ENCODE data around the gene PPP1R3A.
"Not testable (repeated sequence)": the region's sequence is repeated elsewhere in the genome, so short reads cannot be mapped to it uniquely, and the experiment has no call there.

Gene PPP1R3A, protein sequence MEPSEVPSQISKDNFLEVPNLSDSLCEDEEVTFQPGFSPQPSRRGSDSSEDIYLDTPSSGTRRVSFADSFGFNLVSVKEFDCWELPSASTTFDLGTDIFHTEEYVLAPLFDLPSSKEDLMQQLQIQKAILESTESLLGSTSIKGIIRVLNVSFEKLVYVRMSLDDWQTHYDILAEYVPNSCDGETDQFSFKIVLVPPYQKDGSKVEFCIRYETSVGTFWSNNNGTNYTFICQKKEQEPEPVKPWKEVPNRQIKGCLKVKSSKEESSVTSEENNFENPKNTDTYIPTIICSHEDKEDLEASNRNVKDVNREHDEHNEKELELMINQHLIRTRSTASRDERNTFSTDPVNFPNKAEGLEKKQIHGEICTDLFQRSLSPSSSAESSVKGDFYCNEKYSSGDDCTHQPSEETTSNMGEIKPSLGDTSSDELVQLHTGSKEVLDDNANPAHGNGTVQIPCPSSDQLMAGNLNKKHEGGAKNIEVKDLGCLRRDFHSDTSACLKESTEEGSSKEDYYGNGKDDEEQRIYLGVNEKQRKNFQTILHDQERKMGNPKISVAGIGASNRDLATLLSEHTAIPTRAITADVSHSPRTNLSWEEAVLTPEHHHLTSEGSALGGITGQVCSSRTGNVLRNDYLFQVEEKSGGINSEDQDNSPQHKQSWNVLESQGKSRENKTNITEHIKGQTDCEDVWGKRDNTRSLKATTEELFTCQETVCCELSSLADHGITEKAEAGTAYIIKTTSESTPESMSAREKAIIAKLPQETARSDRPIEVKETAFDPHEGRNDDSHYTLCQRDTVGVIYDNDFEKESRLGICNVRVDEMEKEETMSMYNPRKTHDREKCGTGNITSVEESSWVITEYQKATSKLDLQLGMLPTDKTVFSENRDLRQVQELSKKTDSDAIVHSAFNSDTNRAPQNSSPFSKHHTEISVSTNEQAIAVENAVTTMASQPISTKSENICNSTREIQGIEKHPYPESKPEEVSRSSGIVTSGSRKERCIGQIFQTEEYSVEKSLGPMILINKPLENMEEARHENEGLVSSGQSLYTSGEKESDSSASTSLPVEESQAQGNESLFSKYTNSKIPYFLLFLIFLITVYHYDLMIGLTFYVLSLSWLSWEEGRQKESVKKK

DNA sequence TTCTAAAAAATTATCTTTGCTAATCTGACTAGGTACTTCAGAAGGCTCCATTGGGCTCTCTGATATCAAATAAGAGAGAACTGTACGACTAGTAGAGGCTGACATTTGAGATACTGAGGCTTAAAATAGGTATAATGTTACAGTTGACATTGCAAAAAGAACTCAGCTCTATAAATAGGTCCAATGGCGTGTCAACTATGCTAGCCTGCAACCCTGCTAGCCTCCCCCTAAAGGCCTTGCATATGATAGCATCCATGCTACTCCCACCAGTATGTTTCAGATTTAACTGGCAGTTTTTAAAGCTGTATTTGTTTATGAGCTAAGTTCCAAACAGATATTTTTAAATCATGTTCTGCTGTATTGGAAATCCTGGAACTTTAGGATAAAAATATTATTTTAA, at the start of gene PPP1R3A:
TSS of gene PPP1R3A (minus strand) at position 64 of the 400 bp plus-strand sequence. CDS start at position 51, 13 bp downstream.
- DNase-seq (ENCODE audit: low spot score), result no peak

DNA sequence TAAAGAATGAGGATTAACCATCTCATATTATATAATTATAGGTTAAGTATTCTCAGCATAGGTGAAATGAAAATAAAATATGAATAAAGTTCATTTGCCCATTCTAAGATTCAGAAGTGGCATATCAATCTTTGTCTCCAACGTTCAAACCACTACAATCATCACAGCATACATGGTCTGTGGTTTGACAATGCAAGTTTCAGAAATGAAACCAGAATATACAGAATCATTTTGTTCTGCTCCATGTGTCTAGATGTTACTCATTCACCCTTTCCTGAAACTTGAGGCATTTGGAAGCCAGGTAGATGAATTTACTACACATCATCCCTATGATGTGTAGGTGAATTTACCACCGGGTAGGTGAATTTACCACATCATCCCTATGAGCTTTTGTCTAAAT, 44.5 kb upstream of the PPP1R3A start:
- DNase-seq (ENCODE audit: low spot score), result no peak

DNA sequence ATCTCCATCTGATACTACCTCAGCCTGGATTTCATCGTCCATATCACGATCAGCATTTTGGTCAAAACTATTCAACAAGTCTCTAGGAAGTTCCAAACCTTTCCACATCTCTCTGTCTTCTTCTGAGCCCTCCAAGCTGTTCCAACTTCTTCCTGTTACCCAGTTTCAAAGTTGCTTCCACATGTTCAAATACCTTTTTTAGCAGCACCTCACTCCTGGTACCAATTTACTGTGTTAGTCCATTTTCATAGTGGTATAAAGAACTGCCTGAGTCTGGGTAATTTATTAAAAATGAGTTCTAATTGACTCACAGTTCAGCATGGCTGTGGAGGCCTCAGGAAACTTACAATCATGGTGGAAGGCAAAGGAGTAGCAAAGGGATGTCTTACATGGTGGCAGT, 41.1 kb upstream of the PPP1R3A start:
- no peak for DNase-seq (ENCODE audit: low spot score)

DNA sequence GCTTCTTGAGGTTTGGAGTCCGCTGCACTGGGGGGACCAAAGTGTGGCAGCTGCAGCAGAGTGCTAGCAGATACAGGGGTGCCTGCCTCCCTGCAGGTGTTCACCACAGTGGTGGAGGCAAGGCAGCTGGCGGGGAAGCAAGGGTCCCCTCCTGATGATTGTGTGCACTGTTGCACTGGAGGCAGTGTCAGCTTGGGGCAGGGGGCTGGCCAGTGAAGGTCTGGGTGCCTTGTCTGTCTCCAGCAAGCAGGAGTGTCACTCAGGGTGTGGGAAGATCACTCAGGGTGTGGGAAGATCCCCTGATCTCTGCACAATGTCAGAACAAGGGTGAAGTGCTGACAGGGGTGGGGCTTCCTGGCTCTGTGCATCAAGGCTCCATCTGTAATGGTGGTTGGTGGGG, 36.3 kb upstream of the PPP1R3A start:
- no peak for DNase-seq (ENCODE audit: low spot score)

DNA sequence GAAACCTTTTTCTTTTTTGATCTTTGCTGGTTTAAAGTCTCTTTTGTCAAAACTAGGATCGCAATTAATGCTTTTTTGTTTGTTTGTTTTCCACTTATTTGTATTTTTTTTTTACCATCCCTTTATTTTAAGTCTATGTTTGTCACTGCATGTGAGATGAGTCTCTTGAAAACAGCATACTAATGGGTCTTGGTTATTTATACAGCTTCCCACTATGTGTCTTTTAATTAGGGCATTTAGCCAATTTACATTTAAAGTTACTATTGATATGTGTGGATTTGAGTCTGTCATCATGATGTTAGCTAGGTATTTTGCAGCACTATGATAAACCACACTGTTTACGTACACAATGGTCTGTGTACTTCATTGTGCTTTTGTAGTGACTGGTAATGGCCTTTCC, 34.7 kb upstream of the PPP1R3A start:
- no peak for DNase-seq (ENCODE audit: low spot score)

DNA sequence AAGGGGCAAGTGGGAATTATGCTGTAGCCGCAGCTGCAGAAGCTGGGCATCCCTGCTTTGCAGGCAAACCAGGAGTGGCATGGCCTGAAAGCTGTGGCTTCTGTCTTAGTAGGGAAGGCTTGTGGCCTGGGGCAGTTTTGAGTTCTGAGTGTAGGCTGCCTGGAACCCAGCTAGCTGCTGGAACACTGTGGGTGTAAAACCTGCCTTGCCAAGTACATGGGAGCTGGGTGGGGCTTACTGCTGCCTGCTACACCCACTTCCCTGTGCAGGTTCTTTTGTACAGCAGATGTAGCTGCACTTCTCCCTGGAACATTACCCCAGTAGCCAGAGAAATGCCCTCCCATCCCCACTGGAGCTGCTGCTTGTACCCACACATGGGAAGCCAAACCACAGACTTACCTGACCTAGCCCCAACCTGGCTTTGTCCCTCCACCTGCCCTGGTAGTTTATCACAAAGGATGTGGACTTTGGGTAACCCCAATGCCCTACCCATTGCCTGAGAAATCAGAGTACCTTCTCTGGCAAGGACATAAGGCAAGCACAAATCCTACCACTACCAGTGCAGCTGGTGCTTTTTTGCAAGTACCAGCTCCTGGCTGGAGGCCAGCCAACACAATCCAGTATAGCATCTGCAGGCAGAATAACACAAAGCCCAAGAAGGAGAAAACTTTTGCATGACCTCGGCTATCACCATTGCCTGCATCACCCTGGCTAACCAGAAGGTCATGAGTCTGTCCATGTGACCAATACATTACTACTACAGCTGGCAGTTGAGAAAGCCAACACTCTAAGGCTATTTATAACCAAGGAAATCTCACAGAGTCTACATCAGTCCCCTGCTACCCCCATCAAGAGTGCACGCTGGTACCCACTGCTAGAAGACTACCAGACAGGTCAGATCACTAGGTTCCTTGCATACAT, 26.5 kb upstream of the PPP1R3A start:
- DNase-seq (ENCODE audit: low spot score), result no peak

DNA sequence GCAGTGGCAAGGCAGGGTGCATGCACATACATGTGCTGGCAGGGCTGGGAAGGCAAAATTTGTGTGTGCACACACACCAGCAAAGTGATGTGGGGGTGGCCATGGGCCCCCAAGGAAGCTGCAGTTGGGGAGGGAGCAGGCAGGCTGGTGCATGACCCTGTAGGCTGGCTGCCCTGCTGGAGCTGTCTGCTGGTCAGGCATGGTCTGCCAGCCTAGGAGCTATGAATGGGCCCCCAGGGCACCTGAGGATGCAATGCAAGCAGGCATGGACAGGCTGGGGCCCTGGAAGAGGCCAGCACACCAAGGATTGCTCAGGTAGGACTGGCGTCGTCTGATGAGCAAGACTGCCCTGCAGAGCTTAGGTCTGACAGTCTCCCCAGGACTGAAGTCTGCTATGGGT, 18.2 kb upstream of the PPP1R3A start:
- no peak for DNase-seq (ENCODE audit: low spot score)

DNA sequence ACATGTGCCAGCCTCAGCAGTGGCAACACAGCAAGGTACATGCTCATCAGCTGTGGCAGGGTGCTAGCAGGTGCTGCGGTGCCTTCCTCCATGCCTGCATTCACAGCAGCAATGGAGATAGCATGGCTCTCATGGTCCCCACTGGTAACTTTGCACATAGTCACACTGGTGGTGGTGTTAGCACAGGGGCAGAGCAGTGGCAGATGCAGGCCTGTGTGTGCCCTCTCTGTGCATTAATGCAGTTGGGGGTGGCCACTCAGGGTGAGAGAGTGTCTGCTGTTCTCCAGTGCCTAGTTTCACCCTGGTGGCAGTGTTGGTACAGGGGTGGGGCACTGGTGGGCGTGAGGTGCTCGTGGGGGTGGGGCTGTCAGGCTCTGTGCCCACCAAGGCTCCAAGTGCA, 17.7 kb upstream of the PPP1R3A start:
- no peak for DNase-seq (ENCODE audit: low spot score)

DNA sequence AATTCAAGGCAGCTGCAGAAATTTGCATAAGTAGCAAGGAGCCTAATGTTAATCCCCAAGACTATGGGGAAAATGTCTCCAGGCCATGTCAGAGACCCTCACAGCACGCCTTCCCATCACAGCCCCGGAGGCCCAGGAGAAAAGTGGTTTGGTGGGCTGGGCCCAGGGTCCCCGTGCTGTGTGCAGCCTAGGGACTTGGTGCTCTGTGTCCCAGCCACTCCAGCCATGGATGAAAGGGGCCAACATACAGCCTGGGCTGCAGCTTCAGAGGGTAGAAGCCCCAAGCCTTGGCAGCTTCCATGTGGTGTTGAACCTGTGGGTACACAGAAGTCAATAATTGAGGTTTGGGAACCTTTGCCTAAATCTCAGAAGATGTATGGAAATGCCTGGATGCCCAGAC, 10.6 kb upstream of the PPP1R3A start:
- not testable (repeated sequence) for DNase-seq (ENCODE audit: low spot score)

DNA sequence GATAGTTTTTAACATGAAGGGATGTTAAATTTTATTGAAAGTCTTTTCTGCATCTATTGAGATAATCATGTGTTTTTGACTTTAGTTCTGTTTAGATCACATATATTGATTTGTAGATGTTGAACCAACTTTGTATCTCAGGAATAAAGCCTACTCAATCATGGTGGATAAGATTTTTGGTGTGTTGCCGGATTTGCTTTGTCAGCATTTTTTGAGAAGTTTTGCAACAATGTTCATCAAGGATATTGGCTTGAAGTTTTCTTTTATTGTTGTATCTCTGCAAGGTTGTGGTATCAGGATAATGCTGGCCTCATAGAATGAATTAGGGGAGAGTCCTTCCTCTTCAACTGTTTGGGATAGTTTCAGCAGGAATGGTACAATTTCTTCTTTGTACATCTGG, 9.3 kb upstream of the PPP1R3A start:
- no peak for DNase-seq (ENCODE audit: low spot score)

DNA sequence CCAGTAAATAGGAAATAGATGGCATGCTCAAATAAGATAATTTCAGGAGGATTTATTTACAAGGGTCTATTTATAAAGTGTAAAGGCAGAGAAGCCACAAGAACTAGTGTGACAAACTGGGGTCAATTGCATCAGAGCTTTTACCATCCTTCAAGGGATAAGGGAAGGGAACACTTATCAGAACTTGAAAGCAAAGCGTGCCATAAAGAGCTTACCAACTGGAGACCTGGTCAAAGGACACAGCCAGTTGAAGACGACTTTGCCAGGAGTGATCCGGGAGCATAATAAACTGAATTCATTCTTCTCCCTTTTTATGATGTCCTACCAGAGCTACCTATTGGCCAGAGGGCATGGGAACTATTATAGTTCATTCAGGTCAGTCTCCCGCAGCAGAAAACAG, 3.2 kb upstream of the PPP1R3A start:
- DNase-seq (ENCODE audit: low spot score), result no peak

DNA sequence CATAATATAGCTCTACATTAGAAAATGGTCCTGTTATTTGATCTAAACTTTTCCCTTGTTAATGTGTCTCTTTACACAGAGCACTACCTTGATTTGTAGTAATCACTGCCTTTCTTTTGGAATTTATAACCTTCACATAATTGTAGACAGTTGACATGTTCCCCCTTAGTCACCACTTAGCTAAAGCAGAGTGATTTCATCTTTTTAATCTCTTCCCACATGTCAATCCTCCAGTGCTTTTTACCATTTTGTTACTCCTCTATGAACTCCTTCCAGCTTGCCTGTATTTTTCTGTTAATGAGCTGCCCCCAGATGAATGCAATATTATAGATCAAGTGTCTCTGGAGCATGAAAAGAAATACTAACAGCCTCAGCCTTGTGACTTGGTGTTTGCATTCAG, 2.6 kb upstream of the PPP1R3A start:
- no peak for DNase-seq (ENCODE audit: low spot score)

DNA sequence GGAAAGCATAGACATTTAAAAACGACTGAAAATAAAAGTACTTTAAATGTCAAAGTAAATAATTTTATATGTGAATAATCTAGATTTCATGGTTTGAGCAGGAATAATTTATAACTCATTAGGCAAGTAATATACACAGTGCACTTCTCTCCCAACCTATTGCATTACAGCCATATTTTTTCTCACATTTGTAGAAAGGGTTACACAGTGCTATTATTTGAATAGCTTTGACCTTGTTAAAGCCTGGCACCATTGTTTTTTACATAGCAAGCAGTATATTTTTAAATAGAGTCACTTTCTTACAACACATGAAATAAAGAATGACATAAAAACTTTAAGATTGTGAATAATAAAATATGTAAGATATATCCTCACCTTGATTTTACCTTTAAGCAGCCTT, 969 bp downstream of the PPP1R3A start:
- DNase-seq (ENCODE audit: low spot score), result no peak

DNA sequence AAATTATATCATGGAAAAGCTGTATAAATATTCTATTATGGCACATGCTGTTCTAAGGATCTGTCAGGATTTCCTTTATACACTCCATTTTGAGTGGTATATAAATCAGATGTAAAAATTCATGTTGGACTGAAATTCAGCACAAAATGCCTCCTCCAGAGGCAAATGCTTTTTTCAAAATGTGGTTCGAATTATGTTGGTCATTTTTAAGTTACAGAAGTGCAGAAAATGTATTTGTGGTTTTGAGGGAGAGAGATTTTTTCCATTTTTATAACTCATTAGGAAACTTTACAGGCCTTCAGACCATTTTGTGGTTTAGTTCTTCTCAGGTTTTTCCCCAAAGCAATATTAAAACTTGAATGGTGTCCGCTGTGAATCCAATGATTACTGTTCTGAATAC, 2.9 kb downstream of the PPP1R3A start:
- no peak for DNase-seq (ENCODE audit: low spot score)

DNA sequence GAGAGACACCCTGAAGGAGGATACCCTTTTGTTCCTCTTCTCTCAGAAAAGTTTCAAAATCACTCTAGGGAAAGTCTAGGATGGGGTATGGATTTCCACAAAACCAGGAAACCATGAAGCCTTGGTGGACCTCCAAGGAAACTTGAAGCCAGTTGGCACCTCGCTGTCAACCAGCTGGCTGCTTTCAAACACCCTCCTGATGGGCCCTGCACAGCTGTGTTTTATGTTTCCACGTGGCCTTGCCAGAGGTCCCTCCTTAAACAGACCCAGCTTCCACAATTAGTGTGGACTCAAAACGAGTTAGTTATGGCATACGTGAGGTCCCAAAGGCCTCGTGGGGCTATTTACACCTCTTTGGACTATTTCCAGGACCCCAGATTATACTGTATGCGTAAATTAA, 5.9 kb downstream of the PPP1R3A start:
- DNase-seq (ENCODE audit: low spot score), result no peak

DNA sequence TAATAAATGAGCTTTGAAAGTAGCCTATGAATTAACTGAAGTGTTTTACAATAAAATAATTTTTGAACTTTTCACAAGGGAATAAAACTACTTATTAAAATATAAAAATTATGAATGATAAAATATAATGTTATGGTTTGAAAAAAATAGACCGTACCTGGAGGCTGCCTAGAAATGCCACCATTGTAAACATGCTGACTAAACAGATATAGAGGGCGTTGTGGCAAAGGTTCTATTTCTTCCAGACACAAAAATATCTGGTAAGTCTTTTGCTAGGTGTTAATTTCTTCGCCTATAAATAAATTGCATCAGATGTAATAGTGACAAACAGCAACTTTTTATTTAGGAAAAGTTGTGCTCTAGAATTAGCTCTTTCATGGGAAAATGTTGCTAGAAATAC, 11.2 kb downstream of the PPP1R3A start:
- no peak for DNase-seq (ENCODE audit: low spot score)

DNA sequence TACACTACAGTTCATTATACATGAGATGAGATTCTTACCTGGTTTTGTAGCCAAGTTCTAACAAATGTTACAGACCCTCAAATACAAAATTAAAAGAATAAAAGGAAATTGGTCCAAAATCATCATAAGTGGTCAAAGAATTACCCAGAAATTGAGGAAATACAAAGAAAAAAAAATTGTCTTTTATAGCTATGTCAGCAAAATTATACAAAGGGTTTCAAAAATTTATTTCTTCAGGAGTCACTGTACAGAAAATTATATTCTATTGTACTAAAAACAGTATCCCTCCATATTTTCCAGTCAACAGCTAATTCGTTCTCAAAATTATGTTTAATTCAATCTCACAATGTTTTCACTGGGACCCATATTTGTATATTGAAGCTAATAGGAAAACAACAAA, 14.3 kb downstream of the PPP1R3A start:
- no peak for DNase-seq (ENCODE audit: low spot score)

DNA sequence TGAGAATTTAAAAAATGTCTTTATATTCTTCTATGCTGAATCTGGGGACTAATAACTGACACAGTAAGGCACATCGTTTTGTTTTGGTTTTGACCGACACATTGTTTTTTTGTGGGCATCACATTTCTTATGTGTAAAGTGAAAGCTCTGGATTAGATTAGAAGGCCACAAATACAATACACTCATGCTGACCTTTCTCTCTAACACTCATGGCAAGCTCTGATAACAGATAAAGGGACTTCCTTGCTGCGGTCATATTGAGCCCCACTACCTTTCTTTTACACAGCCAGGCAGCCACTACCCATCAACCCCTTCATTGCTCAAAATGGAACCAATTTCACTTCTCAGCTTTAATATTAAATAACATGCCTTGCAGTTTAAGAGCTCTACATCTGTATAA, 26.0 kb downstream of the PPP1R3A start:
- DNase-seq (ENCODE audit: low spot score), result no peak

DNA sequence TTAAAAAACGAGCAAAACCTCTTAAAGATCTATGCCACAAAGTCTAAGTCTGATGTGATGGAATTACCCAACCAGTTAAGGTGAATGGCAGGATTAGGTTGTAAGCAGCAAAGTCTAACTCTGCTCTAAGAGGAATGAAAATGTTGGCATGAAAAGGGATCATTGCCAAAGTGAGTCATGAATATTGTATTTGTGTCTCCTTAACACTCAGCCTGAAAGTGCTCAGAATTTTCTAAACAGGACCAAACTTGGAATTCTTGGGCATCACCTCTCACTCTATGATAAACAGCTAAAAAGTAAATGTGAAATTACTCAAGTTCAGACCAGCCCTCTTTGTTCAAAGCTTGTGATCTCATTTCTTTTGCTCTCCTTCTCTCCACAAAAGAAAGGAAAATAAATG, 27.0 kb downstream of the PPP1R3A start:
- no peak for DNase-seq (ENCODE audit: low spot score)

DNA sequence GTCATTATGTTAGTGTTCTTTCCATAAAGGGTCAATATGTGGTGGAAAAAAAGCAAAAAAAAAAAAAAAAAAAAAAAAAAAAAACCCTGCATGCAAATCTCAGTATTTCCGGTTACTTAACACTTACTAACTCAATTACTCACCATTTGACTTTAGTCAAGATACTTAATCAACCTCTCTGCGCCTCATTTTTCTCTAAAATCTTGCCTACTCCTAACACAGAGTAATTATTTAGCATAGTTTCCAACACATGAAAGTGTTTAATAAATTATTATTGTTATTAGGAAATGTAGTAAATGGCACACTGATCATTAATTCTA, 27.8 kb downstream of the PPP1R3A start:
- no peak for DNase-seq (ENCODE audit: low spot score)

DNA sequence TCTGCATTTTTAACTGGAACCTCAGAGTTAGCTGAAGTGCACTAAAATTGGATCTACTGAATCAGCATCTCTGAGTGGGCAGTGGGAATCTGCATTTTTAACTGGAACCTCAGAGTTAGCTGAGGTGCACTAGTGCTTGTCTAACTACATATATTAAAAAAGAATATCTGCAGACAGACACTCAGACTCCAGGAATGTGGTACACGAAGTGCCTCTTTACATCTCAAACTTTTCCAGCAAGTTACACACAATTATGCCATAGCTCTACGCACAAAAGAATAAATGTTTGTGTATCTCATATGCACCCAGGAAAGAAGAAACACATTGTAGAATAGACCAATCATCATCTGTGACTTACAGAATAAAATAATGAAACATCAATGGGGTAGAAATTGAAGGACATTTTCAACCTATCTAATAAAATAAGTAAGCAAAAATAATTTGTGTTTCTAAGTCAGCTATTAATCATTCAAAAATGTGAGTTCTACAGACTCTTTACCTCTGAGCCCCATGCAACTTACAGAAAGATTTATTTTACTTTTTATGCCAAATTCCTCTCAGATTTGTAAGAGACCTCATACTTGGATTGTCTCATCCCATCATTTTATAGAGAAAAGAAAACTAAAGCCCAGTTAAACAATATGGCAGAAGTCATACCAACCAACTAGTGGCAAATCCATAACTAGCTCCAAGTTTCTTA, 28.3 kb downstream of the PPP1R3A start:
- no peak for DNase-seq (ENCODE audit: low spot score)
